ENCODE data around the gene ARMC5. TPM values are rescaled to one million over a fixed set of nuclear protein-coding genes. Genes with fewer than 3 reads are reported as not detected.
A peak's percentile ranks its signal among the peaks of the same experiment; 100 is the strongest.

The ARMC5 gene
- total RNA-seq, 1 experiment from 2014 or later, result 11.8 TPM

GRCh38 chr16:31451201-31451600 is 8.1 kb upstream of the ARMC5 start:
- intact Hi-C loops (cut with micrococcal nuclease), result loop anchor here (10.0 kb wide), 2 partner anchors 236 to 376 kb away; partner anchors contain the start of genes PYDC1, TRIM72, ZNF646 and ZNF668
- Histone ChIP-seq H3K27me3 (ENCODE audit: insufficient read depth, low read length) (no peaks in the 10 kb centered on the region), H3K9me2 (ENCODE audit: insufficient read depth) (no peaks in the 10 kb centered on the region), H3K79me2 (ENCODE audit: insufficient read depth, low read length) (peaks cover 11% of the 10 kb centered on the region; the same call in 1 of the 2 replicates), H3K27ac (ENCODE audit: low read depth, low read length) (no peak overlapping the region), H3K9ac (ENCODE audit: low read length) (peak overlapping the region; percentile 30), H4K20me1 (ENCODE audit: insufficient read depth) (no peaks in the 10 kb centered on the region), H3K4me3 (replicated peaks in 1 of 2; ENCODE audit: low read depth in 1 of 2, low read length in 2 of 2) (no peak overlapping the region), H2AFZ (ENCODE audit: low read depth, low read length, poor library complexity, severe bottlenecking) (no peak overlapping the region), H3K36me3 (ENCODE audit: control insufficient read depth in 1 of 2, insufficient read depth in 2 of 2, low read length in 2 of 2) (no peaks in the 10 kb centered on the region), H3K9me3 (ENCODE audit: control insufficient read depth in 1 of 2, insufficient read depth in 1 of 2, low read depth in 1 of 2, low read length in 2 of 2) (no peaks in the 10 kb centered on the region), H3K4me2 (ENCODE audit: low read length) (peak overlapping the region; percentile 50), H3K4me1 (ENCODE audit: control insufficient read depth in 1 of 2, insufficient read depth in 2 of 2, low read length in 2 of 2) (peaks cover 27 to 44% of the 10 kb centered on the region in 2 experiments)
- ATAC-seq (no peak), DNase-seq (ENCODE audit: low read depth, low spot score) (no peak)
- ChIA-PET CTCF (interaction anchor here (0.9 to 6.0 kb wide), 6 partner anchors 7 to 309 kb away, joined by 3 to 36 read pairs (median 4); partner anchors contain the start of genes ARMC5 and ZNF843), POLR2A (interaction anchor here (1.3 to 1.7 kb wide), 4 partner anchors 8 to 271 kb away, joined by 3 to 8 read pairs (median 4); partner anchors contain the start of genes FUS and ZNF843), RAD21 (ENCODE audit: low non-redundant PET in 1 of 2, low total read pairs in 2 of 2, uncharacterized antibody in 2 of 2, unreplicated experiment in 2 of 2) (no interaction called here)
- TF ChIP-seq EZH2phosphoT487 (IDR thresholded peaks at IDR 0.05; ENCODE audit: borderline replicate concordance), result no peak
- no peak for TF ChIP-seq CBX3 (IDR thresholded peaks at IDR 0.05; ENCODE audit: low read depth)
- no peak for TF ChIP-seq TCF7L2 (IDR thresholded peaks at IDR 0.05; ENCODE audit: borderline replicate concordance, extremely low read depth, insufficient read depth, insufficient read length)
- no peak for TF ChIP-seq EZH2 (IDR thresholded peaks at IDR 0.05)
- TF ChIP-seq FOSL1 (IDR thresholded peaks at IDR 0.05; ENCODE audit: low read depth), result no peak
- TF ChIP-seq RAD21 (IDR thresholded peaks at IDR 0.05; ENCODE audit: low read depth), result no peak
- no peak for TF ChIP-seq YY1 (IDR thresholded peaks at IDR 0.05; ENCODE audit: extremely low read depth, insufficient replicate concordance, low read depth, low read length)
- TF ChIP-seq ZBTB33 (IDR thresholded peaks at IDR 0.05; ENCODE audit: extremely low read depth, insufficient replicate concordance, low read length), result no peak
- no peak for TF ChIP-seq CTCF (IDR thresholded peaks at IDR 0.05 in 2 of 3, conservative IDR thresholded peaks at IDR 0.05 in 1 of 3; ENCODE audit: borderline replicate concordance in 1 of 3, insufficient read depth in 1 of 3, low read depth in 2 of 3, low read length in 2 of 3)
- no peak for TF ChIP-seq SP1 (IDR thresholded peaks at IDR 0.05; ENCODE audit: low read depth)
- TF ChIP-seq REST (IDR thresholded peaks at IDR 0.05; ENCODE audit: low read depth), result no peak
- no peak for TF ChIP-seq POLR2AphosphoS5 (IDR thresholded peaks at IDR 0.05; ENCODE audit: low read depth, low read length)
- no peak for TF ChIP-seq MAX (IDR thresholded peaks at IDR 0.05)
- TF ChIP-seq JUND (IDR thresholded peaks at IDR 0.05), result no peak
- BruUV-seq (replicated peaks), result no TSS peak

Measured in HCT116 (cell line).